ENCODE measurements around the gene UGT1A8.
"Not testable (repeated sequence)": the region's sequence is repeated elsewhere in the genome, so short reads cannot be mapped to it uniquely, and the experiment has no call there.

UGT1A8 gene

DNA sequence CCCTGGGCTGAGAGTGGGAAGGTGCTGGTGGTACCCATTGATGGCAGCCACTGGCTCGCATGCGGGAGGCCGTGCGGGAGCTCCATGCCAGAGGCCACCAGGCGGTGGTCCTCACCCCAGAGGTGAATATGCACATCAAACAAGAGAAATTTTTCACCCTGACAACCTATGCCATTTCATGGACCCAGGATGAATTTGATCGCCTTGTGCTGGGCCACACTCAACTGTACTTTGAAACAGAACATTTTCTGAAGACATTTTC lies 129.8 kb downstream of the UGT1A8 start:
- no peak overlapping the region for H3K4me3 ChIP-seq
- no peaks in the 10 kb centered on the region for H4K20me1 ChIP-seq

GRCh38 chr2:233750689-233751088 lies 133.3 kb downstream of the UGT1A8 start:
- H3K4me3 ChIP-seq, H3K36me3 ChIP-seq, H3K27me3 ChIP-seq, H3K9ac ChIP-seq, H3K4me2 ChIP-seq, H3K27ac ChIP-seq, H4K20me1 ChIP-seq, H3K4me1 ChIP-seq: not testable (repeated sequence)
- H3K9me3 ChIP-seq (replicated peaks in 1 of 11) = peaks cover 33 to 51% (median 46%) of the 10 kb centered on the region in 11 experiments

More for the DNA sequence above, 129.8 kb downstream of the UGT1A8 start:
- no peaks in the 10 kb centered on the region for H3K4me1 ChIP-seq
- 0 out of 22 replicates have a peak, but pooled peaks cover 0 to 4% (median 0%) of the 10 kb centered on the region in 11 experiments for H3K36me3 ChIP-seq
- no peak overlapping the region for H3K4me2 ChIP-seq
- H3K27me3 ChIP-seq = no peaks in the 10 kb centered on the region
- no peak overlapping the region for H3K27ac ChIP-seq
- no peak overlapping the region for H3K9ac ChIP-seq
- TF ChIP-seq Cebpa-rat (IDR thresholded peaks at IDR 0.05) = no peak
- peaks cover 20 to 36% (median 29%) of the 10 kb centered on the region in 11 experiments for H3K9me3 ChIP-seq (replicated peaks in 1 of 11)

- H3K4me3 ChIP-seq, H3K4me2 ChIP-seq, H3K36me3 ChIP-seq, H3K4me1 ChIP-seq, H4K20me1 ChIP-seq, H3K9ac ChIP-seq, H3K27ac ChIP-seq, H3K27me3 ChIP-seq: not testable (repeated sequence)
- peaks cover 33 to 51% (median 46%) of the 10 kb centered on the region in 11 experiments for H3K9me3 ChIP-seq (replicated peaks in 1 of 11)
Observed at GRCh38 chr2:233751212-233752009, 134.0 kb downstream of the UGT1A8 start.

DNA sequence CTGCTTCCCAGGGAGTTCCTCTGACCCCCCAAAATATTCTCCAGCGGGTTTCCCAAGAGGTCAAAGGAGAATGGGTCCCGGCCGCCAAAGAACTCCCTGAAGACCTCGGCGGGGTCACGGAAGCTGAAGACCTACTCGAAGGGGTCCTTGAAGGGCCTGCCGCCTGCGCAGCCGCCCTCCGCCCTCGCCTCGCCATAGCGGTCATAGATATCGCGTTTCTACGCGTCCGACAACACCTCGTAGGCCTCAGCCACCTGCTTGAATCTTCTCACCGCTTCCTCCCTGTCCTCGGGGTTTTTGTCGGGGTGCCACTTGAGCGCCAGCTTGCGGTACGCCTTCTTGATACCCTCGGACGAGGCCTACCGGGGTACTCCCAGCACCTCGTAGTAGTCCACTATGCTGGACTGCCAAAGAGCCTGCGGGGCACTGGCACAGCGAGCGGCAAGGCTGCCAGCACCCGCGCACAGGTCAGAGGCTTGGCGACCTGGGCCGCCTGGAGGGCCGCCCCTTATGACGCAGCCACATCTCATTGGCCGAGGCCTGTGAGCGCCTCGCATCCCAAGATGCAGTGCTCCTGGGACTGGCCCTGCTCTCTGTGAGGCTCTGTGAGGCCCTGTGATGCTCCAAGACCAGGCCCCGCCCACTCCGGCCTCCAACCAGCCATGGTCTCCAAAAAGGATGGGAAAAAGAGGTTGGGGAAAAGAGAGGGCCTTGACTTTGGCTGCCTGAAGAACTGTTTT lies 137.6 kb downstream of the UGT1A8 start:
- Histone ChIP-seq H3K9ac (no peak overlapping the region), H3K27me3 (no peaks in the 10 kb centered on the region), H3K4me1 (no peaks in the 10 kb centered on the region)

DNA sequence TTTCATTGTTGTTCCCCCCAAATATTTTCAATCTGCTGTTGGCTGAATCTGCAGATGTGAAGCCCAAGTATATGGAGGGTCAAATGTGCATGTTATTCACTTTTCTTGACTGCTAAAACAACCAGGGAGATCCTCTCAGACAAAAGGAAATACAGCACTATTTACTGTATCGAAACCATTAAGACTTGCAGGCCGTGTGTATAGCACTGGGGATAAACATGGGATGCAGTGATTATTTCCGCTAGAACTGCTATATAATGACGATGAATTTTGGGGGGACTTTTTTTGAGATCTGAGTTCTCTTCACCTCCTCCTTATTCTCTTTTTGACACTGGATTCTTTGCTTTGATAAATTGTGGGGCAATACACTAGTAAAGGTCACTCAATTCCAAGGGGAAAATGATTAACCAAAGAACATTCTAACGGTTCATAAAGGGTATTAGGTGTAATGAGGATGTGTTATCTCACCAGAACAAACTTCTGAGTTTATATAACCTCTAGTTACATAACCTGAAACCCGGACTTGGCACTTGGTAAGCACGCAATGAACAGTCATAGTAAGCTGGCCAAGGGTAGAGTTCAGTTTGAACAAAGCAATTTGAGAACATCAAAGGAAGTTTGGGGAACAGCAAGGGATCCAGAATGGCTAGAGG lies 139.1 kb downstream of the UGT1A8 start:
- Histone ChIP-seq H3K4me1 (no peaks in the 10 kb centered on the region), H3K4me2 (no peak overlapping the region), H3K36me3 (no peaks in the 10 kb centered on the region), H3K4me3 (no peak overlapping the region), H3K27me3 (no peaks in the 10 kb centered on the region), H4K20me1 (no peaks in the 10 kb centered on the region), H3K9me3 (replicated peaks in 1 of 11) (peaks cover 17 to 32% (median 27%) of the 10 kb centered on the region in 11 experiments), H3K27ac (no peak overlapping the region), H3K9ac (no peak overlapping the region)
- TF ChIP-seq Cebpa-rat (IDR thresholded peaks at IDR 0.05) = no peak

More for the DNA sequence above, 137.6 kb downstream of the UGT1A8 start:
- Histone ChIP-seq H3K27ac (no peak overlapping the region), H3K9me3 (replicated peaks in 1 of 11) (peaks cover 32 to 47% (median 42%) of the 10 kb centered on the region in 11 experiments), H3K4me3 (no peak overlapping the region), H4K20me1 (no peaks in the 10 kb centered on the region), H3K4me2 (no peak overlapping the region), H3K36me3 (0 out of 22 replicates have a peak, but pooled peaks cover 0 to 4% (median 0%) of the 10 kb centered on the region in 11 experiments)
- TF ChIP-seq Cebpa-rat (IDR thresholded peaks at IDR 0.05) = no peak

DNA sequence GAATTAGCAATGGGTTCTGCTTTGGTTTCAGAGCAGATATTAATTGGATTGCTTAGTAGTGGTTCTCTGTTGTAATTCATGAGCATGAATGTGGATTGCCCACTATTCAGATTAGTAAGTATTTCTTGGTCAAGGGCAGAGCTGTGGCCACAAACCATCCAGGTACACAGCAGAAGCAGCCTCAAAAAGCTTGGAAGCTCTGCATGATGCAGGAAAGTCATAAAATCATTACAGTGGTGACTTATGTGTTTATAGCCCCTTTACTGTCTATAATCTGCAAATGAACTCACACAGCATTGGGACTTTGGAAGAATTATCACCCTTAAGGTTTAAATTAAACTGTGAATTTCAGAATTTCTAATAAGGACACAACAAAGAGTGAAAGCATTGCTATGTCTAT lies 140.7 kb downstream of the UGT1A8 start:
- H4K20me1 ChIP-seq = no peaks in the 10 kb centered on the region
- H3K4me2 ChIP-seq = no peak overlapping the region
- H3K36me3 ChIP-seq = no peaks in the 10 kb centered on the region
- H3K4me3 ChIP-seq = no peak overlapping the region
- H3K4me1 ChIP-seq = no peaks in the 10 kb centered on the region
- TF ChIP-seq Cebpa-rat (IDR thresholded peaks at IDR 0.05) = no peak
- H3K27ac ChIP-seq = no peak overlapping the region
- no peaks in the 10 kb centered on the region for H3K27me3 ChIP-seq
- peaks cover 6 to 16% (median 12%) of the 10 kb centered on the region in 11 experiments; a peak in 18 of 22 replicates for H3K9me3 ChIP-seq (replicated peaks in 1 of 11)
- no peak overlapping the region for H3K9ac ChIP-seq

GRCh38 chr2:233758849-233759248 lies 141.4 kb downstream of the UGT1A8 start:
- peaks cover 0 to 6% (median 0%) of the 10 kb centered on the region in 10 experiments; a peak in 7 of 20 replicates for H3K4me1 ChIP-seq
- no peaks in the 10 kb centered on the region for H3K27me3 ChIP-seq
- no peak for TF ChIP-seq Cebpa-rat (IDR thresholded peaks at IDR 0.05)
- peaks cover 5 to 12% (median 7%) of the 10 kb centered on the region in 11 experiments; a peak in 17 of 22 replicates for H3K9me3 ChIP-seq (replicated peaks in 1 of 11)
- H3K36me3 ChIP-seq = no peaks in the 10 kb centered on the region
- no peak overlapping the region for H3K27ac ChIP-seq
- no peak overlapping the region for H3K9ac ChIP-seq
- no peaks in the 10 kb centered on the region for H4K20me1 ChIP-seq
- H3K4me3 ChIP-seq = no peak overlapping the region
- H3K4me2 ChIP-seq = no peak overlapping the region

DNA sequence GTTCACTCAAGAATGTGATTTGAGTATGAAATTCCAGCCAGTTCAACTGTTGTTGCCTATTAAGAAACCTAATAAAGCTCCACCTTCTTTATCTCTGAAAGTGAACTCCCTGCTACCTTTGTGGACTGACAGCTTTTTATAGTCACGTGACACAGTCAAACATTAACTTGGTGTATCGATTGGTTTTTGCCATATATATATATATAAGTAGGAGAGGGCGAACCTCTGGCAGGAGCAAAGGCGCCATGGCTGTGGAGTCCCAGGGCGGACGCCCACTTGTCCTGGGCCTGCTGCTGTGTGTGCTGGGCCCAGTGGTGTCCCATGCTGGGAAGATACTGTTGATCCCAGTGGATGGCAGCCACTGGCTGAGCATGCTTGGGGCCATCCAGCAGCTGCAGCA lies 142.6 kb downstream of the UGT1A8 start, which contains the start of gene UGT1A1:
Gene UGT1A1, plus strand, starts transcription at position 228 of the 400 bp plus-strand sequence. Its CDS starts 18 bp downstream, at position 246.
- no peak within 1 kb of the TSS for H3K4me2 ChIP-seq
- H3K4me3 ChIP-seq = no peak within 1 kb of the TSS
- peaks cover 0 to 18% (median 0%) of the 10 kb centered on the region in 10 experiments; a peak in 8 of 20 replicates for H3K4me1 ChIP-seq
- H3K9me3 ChIP-seq (replicated peaks in 1 of 11) = peaks cover 0 to 8% (median 3%) of the 10 kb centered on the region in 11 experiments; a peak in 15 of 22 replicates
- H3K27me3 ChIP-seq = no peaks in the 10 kb centered on the region
- no peaks in the 10 kb centered on the region for H3K36me3 ChIP-seq
- no peaks in the 10 kb centered on the region for H4K20me1 ChIP-seq
- TF ChIP-seq Cebpa-rat (IDR thresholded peaks at IDR 0.05) = no peak
- H3K9ac ChIP-seq = no peak within 1 kb of the TSS
- H3K27ac ChIP-seq = no peak within 1 kb of the TSS

- Histone ChIP-seq H3K9me3 (replicated peaks in 1 of 11) (peaks cover 0 to 7% (median 0%) of the 10 kb centered on the region in 11 experiments; a peak in 4 of 22 replicates), H3K4me2 (no peak overlapping the region), H3K4me1 (peaks cover 0 to 19% (median 0%) of the 10 kb centered on the region in 10 experiments; a peak in 8 of 20 replicates), H3K27ac (no peak overlapping the region), H3K9ac (no peak overlapping the region), H3K36me3 (no peaks in the 10 kb centered on the region), H3K27me3 (no peaks in the 10 kb centered on the region), H4K20me1 (no peaks in the 10 kb centered on the region), H3K4me3 (no peak overlapping the region)
- TF ChIP-seq Cebpa-rat (IDR thresholded peaks at IDR 0.05) = no peak
Observed at GRCh38 chr2:233761040-233761769, 143.8 kb downstream of the UGT1A8 start.
